AG10803 (cell line): ENCODE data around the gene SLX4.
A peak's percentile ranks its signal among the peaks of the same experiment; 100 is the strongest.
"Not testable (repeated sequence)": the region's sequence is repeated elsewhere in the genome, so short reads cannot be mapped to it uniquely, and the experiment has no call there.

Source experiments
- DNase-seq: peaks from one replicate; pipeline ENCODE4 v3.0.0; 2010; ENCODE audit warnings: low read depth
- H3K4me3 ChIP-seq: 2 replicates; pipeline ENCODE4 v1.5.1; 2011; ENCODE audit warnings: mild to moderate bottlenecking, low read length, control low read depth
- CTCF ChIP-seq: conservative IDR thresholded peaks from 2 replicates; pipeline ENCODE4 v1.5.1; 2011; ENCODE audit warnings: mild to moderate bottlenecking, low read length, control low read depth, inconsistent platforms

SLX4 gene

GRCh38 chr16:3611146-3611975 lies at the start of gene SLX4:
SLX4 (minus strand) TSS chr16:3611606; CDS start chr16:3608964, 2,642 bp downstream.
- H3K4me3 ChIP-seq, result peak within 1 kb of the TSS; percentile 98
- TF ChIP-seq CTCF, result no peak
- peak; percentile 85 for DNase-seq

- peak; percentile 58 for DNase-seq
- no peak overlapping the region for H3K4me3 ChIP-seq
- TF ChIP-seq CTCF, result no peak
Observed at GRCh38 chr16:3659251-3659650, 47.8 kb upstream of the SLX4 start.

GRCh38 chr16:3656491-3657468 lies 45.4 kb upstream of the SLX4 start:
- no peak for DNase-seq
- H3K4me3 ChIP-seq, result no peak overlapping the region
- no peak for TF ChIP-seq CTCF

GRCh38 chr16:3656160-3656490 lies 44.7 kb upstream of the SLX4 start:
- not testable (repeated sequence) for DNase-seq, H3K4me3 ChIP-seq

- TF ChIP-seq CTCF, result no peak
- no peak overlapping the region for H3K4me3 ChIP-seq
- no peak for DNase-seq
Observed at GRCh38 chr16:3655396-3656159, 44.2 kb upstream of the SLX4 start.

GRCh38 chr16:3655030-3655395 lies 43.6 kb upstream of the SLX4 start:
- DNase-seq, result no peak
- no peak overlapping the region for H3K4me3 ChIP-seq
- TF ChIP-seq CTCF, result no peak
